ENCODE measurements around the gene PRDM9. TPM values are rescaled to one million over a fixed set of nuclear protein-coding genes. Genes with fewer than 3 reads are reported as not detected.

PRDM9 gene
- total RNA-seq, 1 experiment from 2014 or later = not detected

DNA sequence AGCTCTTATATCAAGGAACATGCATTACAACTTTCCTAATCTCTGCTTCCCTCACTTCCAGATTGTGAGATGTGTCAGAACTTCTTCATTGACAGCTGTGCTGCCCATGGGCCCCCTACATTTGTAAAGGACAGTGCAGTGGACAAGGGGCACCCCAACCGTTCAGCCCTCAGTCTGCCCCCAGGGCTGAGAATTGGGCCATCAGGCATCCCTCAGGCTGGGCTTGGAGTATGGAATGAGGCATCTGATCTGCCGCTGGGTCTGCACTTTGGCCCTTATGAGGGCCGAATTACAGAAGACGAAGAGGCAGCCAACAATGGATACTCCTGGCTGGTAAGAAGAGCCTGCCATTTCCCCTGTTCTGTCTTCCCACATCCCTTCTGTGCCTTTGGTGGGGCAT, 15.1 kb downstream of the PRDM9 start:
- POLR2A ChIA-PET = no interaction called here

GRCh38 chr5:23523031-23523430, 15.6 kb downstream of the PRDM9 start:
- DNase-seq (ENCODE audit: low read depth, low spot score) (no peak), ATAC-seq (no peak)
- Histone ChIP-seq H3K27ac (ENCODE audit: low read length) (no peak overlapping the region), H3K36me3 (ENCODE audit: control insufficient read depth, insufficient read depth, low read length) (no peaks in the 10 kb centered on the region), H3K4me1 (ENCODE audit: control insufficient read depth, insufficient read depth, low read length) (no peaks in the 10 kb centered on the region), H3K9me3 (ENCODE audit: control insufficient read depth, insufficient read depth, low read depth, low read length) (no peaks in the 10 kb centered on the region), H3K27me3 (ENCODE audit: control insufficient read depth, insufficient read depth, low read length) (no peaks in the 10 kb centered on the region), H3K4me3 (ENCODE audit: low read depth in 2 of 2, low read length in 2 of 2) (no peak overlapping the region)
- in situ Hi-C loops (cut with HindIII; ENCODE audit: low pct_unique_long_range_greater_than_20kb, low sequenced_read_pairs) = no loop called here
- ChIA-PET POLR2A (no interaction called here), CTCF (no interaction called here)
- TF ChIP-seq, protein P1, sequence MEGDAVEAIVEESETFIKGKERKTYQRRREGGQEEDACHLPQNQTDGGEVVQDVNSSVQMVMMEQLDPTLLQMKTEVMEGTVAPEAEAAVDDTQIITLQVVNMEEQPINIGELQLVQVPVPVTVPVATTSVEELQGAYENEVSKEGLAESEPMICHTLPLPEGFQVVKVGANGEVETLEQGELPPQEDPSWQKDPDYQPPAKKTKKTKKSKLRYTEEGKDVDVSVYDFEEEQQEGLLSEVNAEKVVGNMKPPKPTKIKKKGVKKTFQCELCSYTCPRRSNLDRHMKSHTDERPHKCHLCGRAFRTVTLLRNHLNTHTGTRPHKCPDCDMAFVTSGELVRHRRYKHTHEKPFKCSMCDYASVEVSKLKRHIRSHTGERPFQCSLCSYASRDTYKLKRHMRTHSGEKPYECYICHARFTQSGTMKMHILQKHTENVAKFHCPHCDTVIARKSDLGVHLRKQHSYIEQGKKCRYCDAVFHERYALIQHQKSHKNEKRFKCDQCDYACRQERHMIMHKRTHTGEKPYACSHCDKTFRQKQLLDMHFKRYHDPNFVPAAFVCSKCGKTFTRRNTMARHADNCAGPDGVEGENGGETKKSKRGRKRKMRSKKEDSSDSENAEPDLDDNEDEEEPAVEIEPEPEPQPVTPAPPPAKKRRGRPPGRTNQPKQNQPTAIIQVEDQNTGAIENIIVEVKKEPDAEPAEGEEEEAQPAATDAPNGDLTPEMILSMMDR (IDR thresholded peaks at IDR 0.05) = no peak
- TF ChIP-seq POLR2AphosphoS5 (IDR thresholded peaks at IDR 0.05; ENCODE audit: low read depth, low read length) (no peak), SIN3A (IDR thresholded peaks at IDR 0.05; ENCODE audit: borderline replicate concordance, insufficient read depth, low read depth, low read length) (no peak)
- intact Hi-C loops (cut with micrococcal nuclease; ENCODE audit: unreplicated experiment) = no loop called here
- no TSS peak for BruUV-seq (replicated peaks)

More for the DNA sequence above, 15.1 kb downstream of the PRDM9 start:
- H3K4me1 ChIP-seq (ENCODE audit: control insufficient read depth, insufficient read depth, low read length) = no peaks in the 10 kb centered on the region
- no peak overlapping the region for H3K27ac ChIP-seq (ENCODE audit: low read length)
- BruUV-seq (replicated peaks) = no TSS peak
- ATAC-seq (no peak), DNase-seq (ENCODE audit: low read depth, low spot score) (no peak)
- no peaks in the 10 kb centered on the region for H3K36me3 ChIP-seq (ENCODE audit: control insufficient read depth, insufficient read depth, low read length)
- no peak for TF ChIP-seq TCF7L2 (IDR thresholded peaks at IDR 0.05; ENCODE audit: low read depth, low read length)
- TF ChIP-seq, protein P2, sequence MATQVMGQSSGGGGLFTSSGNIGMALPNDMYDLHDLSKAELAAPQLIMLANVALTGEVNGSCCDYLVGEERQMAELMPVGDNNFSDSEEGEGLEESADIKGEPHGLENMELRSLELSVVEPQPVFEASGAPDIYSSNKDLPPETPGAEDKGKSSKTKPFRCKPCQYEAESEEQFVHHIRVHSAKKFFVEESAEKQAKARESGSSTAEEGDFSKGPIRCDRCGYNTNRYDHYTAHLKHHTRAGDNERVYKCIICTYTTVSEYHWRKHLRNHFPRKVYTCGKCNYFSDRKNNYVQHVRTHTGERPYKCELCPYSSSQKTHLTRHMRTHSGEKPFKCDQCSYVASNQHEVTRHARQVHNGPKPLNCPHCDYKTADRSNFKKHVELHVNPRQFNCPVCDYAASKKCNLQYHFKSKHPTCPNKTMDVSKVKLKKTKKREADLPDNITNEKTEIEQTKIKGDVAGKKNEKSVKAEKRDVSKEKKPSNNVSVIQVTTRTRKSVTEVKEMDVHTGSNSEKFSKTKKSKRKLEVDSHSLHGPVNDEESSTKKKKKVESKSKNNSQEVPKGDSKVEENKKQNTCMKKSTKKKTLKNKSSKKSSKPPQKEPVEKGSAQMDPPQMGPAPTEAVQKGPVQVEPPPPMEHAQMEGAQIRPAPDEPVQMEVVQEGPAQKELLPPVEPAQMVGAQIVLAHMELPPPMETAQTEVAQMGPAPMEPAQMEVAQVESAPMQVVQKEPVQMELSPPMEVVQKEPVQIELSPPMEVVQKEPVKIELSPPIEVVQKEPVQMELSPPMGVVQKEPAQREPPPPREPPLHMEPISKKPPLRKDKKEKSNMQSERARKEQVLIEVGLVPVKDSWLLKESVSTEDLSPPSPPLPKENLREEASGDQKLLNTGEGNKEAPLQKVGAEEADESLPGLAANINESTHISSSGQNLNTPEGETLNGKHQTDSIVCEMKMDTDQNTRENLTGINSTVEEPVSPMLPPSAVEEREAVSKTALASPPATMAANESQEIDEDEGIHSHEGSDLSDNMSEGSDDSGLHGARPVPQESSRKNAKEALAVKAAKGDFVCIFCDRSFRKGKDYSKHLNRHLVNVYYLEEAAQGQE (IDR thresholded peaks at IDR 0.05; ENCODE audit: insufficient read depth in 1 of 2, low read depth in 2 of 2, low read length in 1 of 2) = no peak
- no peak for TF ChIP-seq POLR2AphosphoS5 (IDR thresholded peaks at IDR 0.05; ENCODE audit: low read depth, low read length)
- TF ChIP-seq, protein P1 (IDR thresholded peaks at IDR 0.05) = no peak
- TF ChIP-seq SIN3A (IDR thresholded peaks at IDR 0.05; ENCODE audit: borderline replicate concordance, insufficient read depth, low read depth, low read length) = no peak
- no peaks in the 10 kb centered on the region for H3K9me3 ChIP-seq (ENCODE audit: control insufficient read depth, insufficient read depth, low read depth, low read length)
- intact Hi-C loops (cut with micrococcal nuclease; ENCODE audit: unreplicated experiment) = no loop called here
- CTCF ChIA-PET = no interaction called here
- H3K27me3 ChIP-seq (ENCODE audit: control insufficient read depth, insufficient read depth, low read length) = no peaks in the 10 kb centered on the region
- in situ Hi-C loops (cut with HindIII; ENCODE audit: low pct_unique_long_range_greater_than_20kb, low sequenced_read_pairs) = no loop called here
- H3K4me3 ChIP-seq (ENCODE audit: low read depth in 2 of 2, low read length in 2 of 2) = no peak overlapping the region
